Measurements from ENCODE around the gene TIMM9.
A peak's percentile ranks its signal among the peaks of the same experiment; 100 is the strongest.
"Not testable (repeated sequence)": the region's sequence is repeated elsewhere in the genome, so short reads cannot be mapped to it uniquely, and the experiment has no call there.

TIMM9 gene

GRCh38 chr14:58397156-58397555, 30.2 kb downstream of the TIMM9 start:
- DNase-seq, result no peak

- DNase-seq, result no peak
Measured at GRCh38 chr14:58395812-58396788, 31.2 kb downstream of the TIMM9 start, which contains the start of gene TOMM20L. Gene TOMM20L (plus strand): TSS chr14:58395930. CDS start chr14:58395958, 28 bp downstream.

DNA sequence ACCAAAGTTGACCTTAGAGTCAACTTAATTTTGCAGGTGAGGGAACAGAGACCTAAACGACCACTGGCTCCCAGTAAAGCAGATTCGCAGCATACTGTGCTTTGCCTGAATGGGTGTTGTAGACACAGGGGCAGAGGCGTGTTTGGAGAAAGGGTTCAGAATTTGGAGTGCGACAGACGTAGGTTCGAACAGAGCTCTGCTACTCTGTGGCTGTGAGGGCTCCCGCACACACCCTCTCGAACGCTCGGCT, 31.8 kb downstream of the TIMM9 start:
- no peak for DNase-seq

GRCh38 chr14:58390830-58391229, 36.5 kb downstream of the TIMM9 start:
- DNase-seq, result no peak

- DNase-seq, result no peak
Measured at GRCh38 chr14:58376791-58377190, 50.5 kb downstream of the TIMM9 start.

- no peak for DNase-seq
Measured at GRCh38 chr14:58368956-58369355, 58.4 kb downstream of the TIMM9 start.

GRCh38 chr14:58367296-58367695, 60.0 kb downstream of the TIMM9 start:
- DNase-seq, result no peak

DNA sequence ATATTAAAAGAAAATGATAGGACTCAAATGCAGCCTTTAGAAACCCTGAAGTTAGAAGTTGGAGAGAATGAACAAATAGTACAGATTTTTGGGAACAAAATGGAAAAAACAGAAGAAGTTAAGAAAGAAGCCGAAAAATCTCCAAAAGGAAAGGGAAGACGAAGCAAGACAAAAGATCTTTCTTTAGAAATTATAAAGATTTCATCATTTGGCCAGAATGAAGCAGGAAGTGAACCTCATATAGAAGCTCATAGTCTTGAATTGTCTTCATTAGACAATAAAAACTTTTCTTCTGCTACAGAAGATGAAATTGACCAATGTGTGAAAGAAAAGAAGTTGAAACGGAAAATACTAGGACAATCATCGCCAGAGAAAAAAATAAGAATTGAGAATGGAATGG, 63.0 kb downstream of the TIMM9 start:
- DNase-seq, result no peak

- peak; percentile 8 for DNase-seq
Measured at GRCh38 chr14:58362798-58363412, 64.4 kb downstream of the TIMM9 start.

DNA sequence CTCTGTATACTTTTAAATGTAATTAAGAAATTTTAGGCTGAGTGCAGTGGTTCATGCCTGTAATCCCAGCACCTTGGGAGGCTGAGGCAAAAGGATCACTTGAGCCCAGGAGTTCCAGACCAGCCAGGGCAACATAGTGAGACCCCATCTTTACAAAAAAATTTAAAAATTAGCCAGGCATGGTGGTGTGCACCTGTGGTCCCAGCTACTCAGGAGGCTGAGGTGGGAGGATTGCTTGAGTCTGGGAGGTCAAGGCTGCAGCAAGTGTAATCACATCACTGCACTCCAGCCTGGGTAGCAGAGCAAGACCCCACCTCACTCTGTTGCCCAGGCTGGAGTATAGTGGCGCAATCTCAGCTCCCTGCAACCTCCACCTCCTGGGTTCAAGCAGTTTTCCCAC, 65.1 kb downstream of the TIMM9 start:
- not testable (repeated sequence) for DNase-seq

Measured in NCI-H2081 treated with DMSO at 0.1 percent for 48 hours (cell line).